Middle frontal gyrus (tissue), 1 donor: ENCODE results near the gene SFXN5.
"Not testable (repeated sequence)": the region's sequence is repeated elsewhere in the genome, so short reads cannot be mapped to it uniquely, and the experiment has no call there.

Experiments used
- DNase-seq: peaks from one replicate; pipeline ENCODE4 v3.0.0-alpha.2; 2015; ENCODE audit warnings: low spot score; ENCODE audit errors: extremely low spot score

Gene SFXN5

DNA sequence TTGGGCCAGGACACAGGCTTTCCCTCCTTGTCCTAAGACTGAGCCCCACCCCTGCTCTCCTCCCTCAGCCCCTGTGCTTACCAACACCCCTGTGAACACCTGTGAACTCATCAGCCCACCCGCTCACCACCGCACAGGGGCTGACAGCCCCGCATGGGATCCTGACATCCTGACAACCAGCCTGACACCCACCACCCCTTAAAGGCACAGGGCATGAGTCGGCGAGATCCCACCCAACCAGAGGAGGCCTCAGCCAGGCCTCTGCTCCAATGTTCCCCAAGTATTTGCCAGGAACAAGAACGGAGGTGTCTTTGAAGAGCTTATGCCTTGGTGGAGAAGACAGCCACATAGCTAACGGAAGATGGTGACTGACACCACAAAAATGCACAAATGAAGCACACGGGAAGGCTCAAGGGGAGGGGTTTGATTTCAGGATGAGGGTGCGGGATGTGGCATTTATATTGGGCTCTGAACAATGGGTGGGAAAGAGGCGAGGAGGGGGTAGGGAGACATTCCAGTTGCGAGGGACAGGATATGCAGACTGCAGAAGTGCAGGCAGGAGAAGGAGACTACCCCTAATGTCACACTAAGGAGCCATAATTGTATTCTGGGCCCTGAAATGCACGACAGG is 30.2 kb upstream of the SFXN5 start:
- DNase-seq: no peak

DNA sequence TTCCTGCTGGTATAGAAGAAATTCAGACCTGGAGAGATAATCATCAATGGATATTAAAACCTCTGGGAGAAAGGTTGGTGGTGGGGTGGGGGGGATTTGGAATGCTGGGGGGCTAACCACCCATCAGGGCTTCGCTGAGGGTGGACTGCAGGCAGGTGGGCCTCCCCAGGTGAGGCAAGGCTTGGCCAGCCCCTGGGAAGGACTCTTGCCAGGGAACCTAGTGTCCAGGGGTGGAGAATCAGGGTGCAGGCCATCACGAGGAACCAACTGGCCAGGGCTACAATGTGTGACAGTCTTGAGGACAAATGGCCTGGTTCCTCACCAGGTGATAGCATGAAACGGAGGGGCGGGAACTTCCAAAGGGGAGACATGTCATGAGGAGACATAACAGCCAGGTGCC is 29.4 kb upstream of the SFXN5 start:
- no peak for DNase-seq

DNA sequence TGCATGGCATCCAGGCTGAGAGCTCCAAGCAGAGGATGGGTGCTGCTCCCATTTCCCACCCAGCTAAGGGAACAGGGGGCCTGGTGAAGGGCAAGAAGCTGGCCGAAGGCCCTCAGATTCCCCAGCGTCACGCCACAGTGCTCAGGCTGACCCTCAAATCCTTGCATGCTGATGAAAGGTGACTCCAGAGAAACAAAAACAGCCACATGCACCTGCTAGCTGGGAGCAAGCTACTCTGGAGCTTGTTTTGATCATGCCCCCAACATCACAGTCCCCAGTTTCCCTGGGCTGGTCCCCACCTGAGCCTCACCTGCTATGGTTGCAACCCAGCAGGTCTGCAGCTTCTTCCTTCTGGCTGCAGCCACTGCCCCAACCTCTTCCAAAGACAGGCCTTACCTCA is 28.0 kb upstream of the SFXN5 start:
- no peak for DNase-seq

DNA sequence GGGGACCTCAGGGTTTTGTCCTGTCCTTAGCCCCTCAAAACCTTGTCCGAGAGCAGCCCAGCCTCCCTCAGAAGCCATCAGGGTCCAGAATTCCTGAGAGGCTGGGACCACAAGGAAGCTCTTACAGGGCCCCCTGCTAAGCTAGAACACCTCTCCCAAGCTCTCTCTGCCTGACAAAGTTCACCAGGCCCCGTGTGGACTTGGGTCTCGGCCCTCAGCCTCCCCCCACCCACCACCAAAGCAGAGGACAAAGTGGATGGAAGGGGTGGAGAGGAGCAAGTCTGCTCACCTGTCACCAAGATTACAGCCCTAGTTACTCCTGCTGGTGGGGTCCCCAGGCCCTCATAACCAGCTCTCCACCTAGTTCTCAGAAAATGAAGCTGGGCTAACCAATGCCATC is 24.4 kb upstream of the SFXN5 start:
- DNase-seq: no peak

DNA sequence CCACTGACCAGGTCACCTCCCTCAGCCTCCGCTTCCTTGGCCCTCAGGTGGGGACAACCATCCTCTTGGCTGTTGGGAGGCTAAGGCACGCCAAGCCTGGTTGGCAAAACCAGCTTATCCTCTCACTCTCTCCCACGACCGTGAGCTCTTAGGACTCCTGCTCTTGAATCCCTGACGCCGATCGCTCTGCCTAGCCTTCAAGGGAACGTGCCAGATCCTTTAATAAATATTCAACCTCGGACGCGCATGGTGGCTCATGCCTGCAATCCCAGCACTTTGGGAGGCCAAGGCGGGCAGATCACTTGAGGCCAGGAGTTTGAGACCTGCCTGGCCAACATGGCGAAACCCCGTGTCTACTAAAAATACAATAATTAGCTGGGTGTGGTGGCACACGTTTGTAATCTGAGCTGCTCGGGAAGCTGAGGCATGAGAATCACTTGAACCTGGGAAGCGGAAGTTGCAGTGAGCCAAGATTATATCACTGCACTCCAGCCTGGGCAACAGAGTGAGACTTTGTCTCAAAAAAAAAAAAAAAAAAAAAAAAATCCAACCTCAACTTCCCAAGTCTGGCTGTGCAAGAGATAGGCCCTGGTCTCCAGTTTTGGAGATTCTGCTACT is 22.2 kb upstream of the SFXN5 start:
- not testable (repeated sequence) for DNase-seq

DNA sequence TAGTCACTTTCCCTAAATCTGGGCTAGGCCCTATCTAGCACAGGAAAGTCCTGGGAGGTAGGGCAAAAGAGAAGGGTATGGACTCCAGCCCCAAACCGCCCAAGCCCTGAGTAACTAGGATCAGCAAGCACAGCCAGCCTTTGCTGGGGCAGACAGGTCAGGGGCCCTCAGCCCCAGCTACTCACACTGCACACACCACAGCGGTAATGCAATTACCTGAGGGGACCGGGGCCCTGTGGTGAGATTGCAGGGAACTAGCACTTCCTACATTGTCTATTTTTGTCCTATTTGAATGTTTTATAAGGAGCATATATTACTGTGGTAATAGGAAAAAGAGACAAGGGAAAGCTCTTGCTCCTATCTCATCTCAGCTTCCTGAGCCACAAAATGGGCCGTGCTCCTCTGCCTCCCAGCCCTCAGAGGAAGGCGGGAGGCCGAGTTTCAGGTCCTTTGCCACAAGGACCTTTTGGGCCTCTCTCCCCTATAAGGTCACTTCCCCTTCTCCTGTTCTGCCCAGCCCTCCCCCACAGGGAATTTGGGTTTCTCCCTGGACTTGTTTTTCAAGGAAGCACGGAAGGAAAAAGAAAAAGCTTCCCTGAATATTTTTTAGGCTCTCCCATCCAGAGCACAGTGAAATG is 20.8 kb upstream of the SFXN5 start:
- DNase-seq: no peak

DNA sequence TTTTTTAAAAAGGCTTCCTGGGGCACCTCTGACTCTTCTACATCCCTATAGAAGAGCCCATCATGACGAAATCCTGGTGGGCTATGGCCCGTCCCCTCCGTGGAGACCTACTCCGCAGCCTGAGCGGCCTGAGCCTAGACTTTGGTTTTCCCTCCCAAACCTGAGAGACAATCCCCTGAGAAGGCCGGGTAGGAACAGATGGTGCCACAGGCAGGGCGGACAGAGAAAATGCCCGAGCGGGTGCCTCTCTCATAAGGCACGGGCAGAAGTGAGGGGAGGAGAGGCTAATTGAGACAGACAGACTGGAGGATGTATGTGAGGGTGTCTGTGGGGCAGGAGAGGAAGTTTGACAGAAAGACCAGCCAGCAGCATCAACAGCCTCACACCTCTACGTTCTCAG is 20.2 kb upstream of the SFXN5 start:
- no peak for DNase-seq

DNA sequence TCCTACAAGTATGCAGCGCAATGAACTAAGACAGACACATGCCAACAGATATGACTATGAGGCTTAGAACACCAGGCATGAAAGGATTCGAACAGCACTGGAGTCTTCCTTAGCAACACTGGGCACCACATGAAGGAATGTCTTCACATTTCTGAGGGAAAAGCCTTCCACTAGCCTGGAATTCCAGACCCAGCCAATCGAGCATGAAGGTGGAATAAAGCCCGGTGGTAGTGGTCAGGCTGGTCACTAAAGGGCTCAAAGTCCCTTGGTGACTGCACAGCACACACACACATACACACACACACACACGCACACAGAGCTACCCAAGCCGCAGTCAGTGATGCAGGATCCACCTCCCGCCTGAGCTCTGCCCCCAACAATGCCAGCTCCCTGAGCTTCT is 19.7 kb upstream of the SFXN5 start:
- no peak for DNase-seq

DNA sequence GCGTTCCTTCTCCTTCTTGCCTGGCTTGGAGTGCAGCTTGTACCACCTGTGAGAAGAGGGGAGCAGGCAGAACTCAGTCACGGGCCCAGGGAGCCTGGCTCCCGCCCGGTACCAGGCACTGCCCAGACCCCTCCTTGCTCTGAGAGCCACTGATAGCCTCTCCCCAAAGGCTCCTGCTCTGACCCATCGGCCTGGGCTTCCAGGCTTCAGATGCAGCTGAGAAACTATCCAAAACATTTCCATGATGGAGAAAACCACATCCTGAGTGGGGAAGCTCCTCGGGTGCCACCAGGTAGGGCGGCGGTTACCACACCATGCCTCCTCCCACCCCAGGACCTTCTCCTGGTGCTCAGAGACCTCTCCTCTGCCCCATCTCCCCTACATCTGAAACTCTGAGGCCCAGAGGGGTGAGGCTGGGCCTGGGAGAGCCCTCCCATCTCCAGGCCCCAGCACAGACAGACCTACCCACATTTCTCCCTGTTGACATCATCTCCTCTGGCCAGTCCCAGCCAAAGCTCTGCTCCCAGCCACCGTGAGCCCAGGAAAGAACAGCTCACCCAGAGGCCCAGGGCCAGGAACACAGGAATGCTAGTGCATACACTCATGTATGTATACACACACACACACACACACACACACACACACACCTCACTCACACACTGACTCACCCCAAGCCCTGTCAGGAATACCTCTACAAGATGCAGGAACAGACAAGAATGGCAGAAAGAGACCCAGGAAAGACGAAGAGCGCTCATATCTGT is 17.9 kb upstream of the SFXN5 start:
- DNase-seq: no peak

DNA sequence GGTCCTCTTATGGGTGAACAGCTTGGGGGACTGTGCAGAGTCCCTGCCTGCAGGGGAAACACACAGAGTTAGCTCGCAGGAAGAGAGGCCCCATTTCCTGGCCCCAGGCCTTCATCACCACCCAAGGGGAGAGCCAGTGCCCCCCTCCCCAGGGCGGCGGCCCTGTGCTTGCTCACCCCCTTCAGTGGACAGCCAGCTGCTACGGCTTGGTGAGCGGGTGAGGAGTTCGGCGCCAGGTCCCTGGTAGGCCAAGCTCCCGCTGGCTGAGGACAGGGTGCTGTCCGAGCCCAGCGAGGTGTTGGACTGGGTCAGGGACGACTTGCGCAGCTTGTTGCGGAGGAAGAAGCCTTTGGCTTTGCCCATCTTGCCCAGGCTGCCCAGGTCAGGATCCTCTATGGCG is 17.2 kb upstream of the SFXN5 start:
- DNase-seq: no peak

DNA sequence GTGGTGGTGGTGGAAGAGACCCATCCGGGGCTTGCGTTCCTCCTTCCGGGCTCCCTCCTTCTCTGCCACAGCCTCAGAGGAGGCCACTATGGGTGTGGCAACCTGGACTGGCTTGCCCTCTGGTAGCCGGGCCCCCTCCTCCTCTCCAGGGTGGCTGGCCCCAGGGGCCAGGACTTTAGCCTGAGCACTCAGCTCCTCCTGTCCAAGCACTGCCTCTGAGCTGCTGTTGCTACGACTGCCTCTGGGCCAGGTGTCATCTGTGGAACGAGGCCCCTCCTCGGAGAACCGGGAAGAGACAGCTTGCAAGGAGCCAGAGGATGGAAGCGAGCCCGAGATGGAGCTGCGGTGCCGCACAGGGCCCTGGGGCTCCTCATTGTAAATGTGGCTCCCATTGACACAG is 16.7 kb upstream of the SFXN5 start:
- no peak for DNase-seq

DNA sequence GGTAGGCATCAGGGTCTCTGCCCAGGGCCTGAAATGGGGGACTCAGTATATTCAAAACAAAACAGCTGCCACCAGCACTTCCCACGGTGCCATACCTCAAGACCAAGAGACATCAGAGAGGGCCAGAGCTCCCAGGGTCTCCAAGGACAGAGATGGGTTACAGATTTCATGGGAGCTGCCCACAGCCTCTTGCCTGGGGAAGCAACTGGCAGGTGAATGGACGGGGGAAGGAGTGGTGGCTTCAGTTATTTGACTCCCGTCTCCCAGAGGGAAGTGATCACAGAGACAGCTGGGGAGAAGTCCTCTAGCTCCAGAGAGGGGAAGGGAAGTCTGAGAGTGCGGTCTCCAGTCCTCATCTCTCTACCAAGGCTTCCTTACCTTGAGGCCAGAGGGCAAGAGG is 15.8 kb upstream of the SFXN5 start:
- DNase-seq: no peak

DNA sequence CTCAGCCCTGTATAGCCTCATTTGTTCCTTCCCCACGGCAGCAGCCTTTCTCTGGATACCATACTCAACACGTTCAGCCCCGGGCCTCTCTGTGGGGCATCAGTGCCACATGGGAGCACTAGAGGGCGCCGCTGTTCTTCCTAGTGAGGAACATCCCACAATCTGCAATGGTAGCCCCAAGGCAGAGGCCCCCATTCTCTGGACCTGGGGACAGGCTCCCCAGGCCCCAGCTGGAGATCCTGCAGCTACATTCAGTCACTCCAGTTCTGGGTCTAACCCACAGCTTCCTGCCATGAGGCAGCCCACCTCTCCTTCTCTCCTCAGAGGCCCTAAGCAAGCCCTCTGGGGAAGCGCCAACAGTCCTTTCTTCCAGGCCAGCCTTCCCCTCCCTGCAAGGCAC is 14.2 kb upstream of the SFXN5 start:
- peak; percentile 65 for DNase-seq

DNA sequence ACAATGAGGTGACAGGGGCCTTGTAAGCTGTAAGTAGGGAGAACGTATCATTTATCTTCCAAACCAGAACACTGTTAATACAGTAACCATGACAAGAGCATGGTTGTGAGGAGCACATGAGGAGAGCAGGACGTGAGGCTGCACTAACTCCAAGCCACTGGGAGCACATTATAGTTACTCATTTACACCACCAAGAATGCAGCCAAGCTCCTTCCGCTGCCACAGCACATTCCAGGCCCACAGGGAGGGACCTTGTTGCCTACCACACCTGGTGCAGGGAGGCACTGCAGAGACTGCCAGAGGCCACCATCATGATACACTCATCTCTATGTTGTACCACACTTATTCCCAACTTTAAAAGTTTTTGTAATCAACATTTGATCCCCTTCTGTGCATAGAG is 13.5 kb upstream of the SFXN5 start:
- no peak for DNase-seq

DNA sequence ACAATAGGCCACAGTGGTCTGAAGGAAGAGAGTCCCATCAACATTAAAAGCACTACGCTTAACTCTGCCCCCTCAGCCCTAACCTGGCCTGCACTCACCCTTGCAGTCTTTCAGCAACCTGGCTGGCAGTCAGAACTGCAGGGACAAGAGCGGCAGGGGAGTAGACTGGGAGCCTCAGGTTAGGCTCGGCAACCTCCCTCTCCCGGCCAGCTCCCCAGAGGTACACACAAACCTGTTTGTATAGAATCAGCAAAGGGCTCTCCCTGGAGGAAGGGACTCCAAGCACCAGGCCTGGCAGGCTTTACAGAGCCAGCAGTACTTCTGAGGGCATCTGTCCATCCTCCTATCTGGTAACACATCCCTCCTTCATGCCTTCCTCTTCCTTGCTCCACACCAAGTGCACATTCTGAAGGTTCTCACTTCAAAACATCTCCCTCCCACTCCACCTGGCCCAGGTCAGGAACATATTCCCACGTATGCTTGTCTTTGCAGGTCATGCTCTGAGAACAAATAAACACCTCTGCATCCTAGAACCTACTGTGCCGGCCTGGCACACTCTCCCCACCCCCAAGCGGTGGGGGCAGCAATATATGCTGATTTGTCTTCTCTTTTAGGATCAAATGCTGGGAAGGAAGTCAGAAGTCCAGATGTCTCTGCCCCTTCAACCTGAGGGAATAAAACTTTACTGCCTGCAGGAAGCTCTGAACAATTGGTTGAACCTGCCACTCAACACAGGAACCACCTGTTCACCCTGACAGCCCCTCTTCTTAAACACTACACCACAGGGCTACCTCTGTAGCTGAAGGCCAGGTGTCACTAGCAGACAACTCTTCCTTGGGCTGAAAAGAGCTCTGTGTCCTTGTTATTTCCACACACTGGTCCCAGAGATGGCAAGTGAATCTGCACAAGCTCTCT is 12.6 kb upstream of the SFXN5 start:
- DNase-seq: no peak

DNA sequence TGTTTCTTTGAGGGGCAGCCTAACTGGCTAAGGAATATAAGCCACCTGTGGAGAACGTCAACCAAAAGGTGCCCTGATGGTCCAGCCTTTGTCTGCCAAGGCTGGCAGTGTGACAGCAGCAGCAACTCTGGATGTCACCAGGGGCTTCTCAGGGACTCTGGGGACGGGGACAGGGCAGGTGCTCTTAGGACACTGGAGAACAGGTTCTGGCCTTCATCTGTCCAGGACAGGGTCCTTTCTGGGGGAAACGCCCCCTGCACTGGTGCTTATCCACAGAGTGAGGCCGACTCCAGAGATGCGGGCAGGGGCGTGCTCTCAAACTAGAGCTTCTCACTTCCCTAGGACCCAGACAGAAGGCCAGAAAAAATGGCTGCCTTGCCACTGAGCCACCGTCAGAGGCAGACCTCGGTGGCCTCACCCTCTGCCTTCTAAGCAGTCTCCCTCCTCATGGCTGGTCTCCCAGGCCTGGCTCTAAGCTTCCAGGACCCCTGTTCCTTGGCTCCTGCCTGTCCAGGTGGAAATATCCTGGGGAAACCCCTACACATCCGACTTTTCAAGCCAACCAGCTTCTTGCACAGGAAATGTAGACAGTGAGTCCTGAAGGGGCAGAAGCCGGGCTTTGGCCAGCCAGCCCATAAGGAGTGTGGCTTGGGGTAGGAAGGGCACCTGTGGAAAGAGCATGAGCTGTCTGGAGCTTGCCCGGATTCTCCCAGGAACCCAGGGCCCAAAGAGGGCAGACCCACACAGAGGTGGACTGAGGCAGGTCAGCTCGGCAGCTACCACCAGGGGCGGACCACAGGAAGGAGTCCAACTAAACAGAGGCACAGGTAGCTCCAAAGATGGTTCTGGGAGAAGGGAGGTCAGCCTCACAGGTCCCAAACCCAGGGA is 11.3 kb upstream of the SFXN5 start:
- DNase-seq: no peak

DNA sequence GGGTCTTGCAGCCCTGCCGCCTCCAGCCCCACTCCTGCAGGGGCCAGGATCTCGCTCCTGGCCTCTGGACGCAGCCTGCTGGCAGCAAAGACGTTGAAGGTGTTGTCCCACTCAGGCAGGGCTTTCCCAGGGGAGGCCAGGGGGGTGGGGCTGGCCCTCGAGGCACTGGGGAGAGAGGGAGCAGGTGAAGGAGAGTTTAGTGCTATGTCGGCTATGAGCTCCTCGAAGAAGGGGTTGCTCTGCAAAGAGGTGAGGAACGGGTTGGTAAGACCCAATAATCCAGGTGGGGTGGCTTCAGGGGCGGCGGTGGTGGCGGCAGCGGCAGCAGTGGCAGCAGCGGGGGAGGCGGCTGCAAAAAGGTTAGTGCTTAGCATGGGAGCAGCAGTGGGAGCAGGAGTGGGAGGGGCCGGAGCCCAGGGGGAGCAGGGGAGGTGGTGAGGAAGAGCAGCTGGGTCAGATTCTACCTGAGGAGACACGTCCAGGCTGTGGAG is 9.7 kb upstream of the SFXN5 start:
- no peak for DNase-seq

DNA sequence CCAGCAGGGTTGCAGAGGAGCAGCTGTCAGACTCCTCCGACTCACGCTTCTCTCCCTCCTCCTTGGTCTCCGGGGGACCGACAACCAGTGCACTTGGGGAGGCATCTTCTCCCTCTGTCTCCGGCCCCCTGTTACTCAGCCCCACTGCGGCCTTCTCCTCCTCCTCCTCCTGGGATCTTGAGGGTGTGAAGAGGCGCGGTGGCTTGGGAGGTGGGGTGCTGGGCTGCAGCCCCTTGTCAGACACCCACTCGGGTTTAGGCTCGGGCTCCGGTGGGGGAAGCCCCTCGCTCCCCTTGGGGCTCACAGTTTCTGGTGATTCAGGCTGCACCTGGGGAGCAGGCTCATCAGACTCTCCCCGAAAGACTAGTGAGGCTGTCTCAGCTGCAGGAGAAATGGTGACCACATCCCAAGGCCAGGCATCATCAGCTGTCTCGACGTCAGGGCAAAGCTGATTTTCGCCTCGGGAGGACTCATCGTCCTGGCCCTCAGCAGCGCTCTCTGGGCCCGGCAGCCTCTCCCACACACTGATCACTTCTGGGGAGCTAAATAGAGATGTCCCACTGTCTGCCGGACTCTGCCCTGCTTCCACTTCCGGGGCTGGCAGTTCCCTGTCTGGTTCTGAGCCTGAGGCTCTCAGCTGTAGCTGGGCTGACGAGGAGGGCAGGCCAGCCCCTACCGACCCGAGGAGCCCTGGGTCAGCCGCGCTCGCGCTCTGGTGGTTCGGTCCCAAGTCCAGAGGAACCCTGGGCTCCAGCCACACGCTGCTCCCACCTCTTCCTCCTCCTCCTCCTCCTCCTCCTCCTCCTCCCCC is 9.0 kb upstream of the SFXN5 start:
- no peak for DNase-seq

DNA sequence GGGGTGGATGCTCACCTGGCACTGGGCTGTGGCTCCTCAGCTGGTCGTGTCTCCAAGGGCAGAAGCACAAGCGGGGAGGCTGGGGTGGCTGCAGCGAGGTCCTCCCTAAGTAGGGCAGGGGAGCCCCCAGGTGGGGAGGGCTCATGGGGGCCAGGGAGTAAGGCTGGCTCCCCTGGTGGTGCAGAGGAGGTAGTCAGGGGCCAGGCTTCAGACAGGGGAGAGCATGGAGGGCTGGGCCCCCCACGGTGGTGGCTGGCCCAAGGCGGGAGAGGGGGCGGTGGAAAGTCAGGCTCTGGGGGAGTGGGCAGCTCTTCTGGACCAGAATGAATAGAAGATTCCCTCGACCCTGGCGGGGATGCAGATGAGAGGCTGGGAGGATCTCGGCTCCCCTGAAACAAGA is 8.1 kb upstream of the SFXN5 start:
- no peak for DNase-seq
